ENCODE data around the gene CACNA1I. TPM values are rescaled to one million over a fixed set of nuclear protein-coding genes. Genes with fewer than 3 reads are reported as not detected.

Gene CACNA1I
- total and polyA plus RNA-seq, 2 experiments from 2014 or later, result 0.04 to 0.24 TPM

- TF ChIP-seq CTCF (IDR thresholded peaks at IDR 0.05; ENCODE audit: low read depth, low read length), result no peak
- no peaks in the 10 kb centered on the region for H3K36me3 ChIP-seq
- H3K4me1 ChIP-seq (ENCODE audit: low read depth), result no peaks in the 10 kb centered on the region
- no peak for DNase-seq (ENCODE audit: low read depth in 1 of 2, low spot score in 1 of 2)
- H3K27me3 ChIP-seq, result no peaks in the 10 kb centered on the region
- no peak overlapping the region for H3K4me3 ChIP-seq
- H3K9me3 ChIP-seq (ENCODE audit: low read depth), result no peaks in the 10 kb centered on the region
- H3K27ac ChIP-seq, result no peak overlapping the region
Measured at GRCh38 chr22:39706376-39707140, 136.0 kb downstream of the CACNA1I start.

DNA sequence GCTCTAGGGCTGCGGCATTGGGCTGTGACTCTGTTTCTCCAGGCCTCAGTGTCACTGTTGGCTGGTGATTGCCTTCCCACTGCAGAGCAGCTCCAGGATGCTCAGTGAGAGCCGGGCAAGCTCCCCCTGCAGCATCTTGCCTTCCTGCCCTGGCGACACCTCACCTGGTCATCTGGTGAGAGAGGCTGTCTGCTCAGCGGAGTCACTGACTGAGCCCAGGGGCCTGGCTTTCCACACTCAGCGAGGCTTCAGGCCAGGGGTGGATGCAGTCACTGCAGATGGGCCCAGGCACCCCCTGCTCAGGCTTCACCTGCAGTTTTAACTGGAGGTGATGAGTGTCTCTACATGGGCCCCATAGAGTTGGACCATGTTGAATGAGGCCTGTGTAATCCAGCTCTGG lies 136.8 kb downstream of the CACNA1I start:
- DNase-seq (ENCODE audit: low read depth in 1 of 2, low spot score in 1 of 2), result no peak
- Histone ChIP-seq H3K27ac (no peak overlapping the region), H3K27me3 (no peaks in the 10 kb centered on the region), H3K4me1 (ENCODE audit: low read depth) (no peaks in the 10 kb centered on the region), H3K9me3 (ENCODE audit: low read depth) (no peaks in the 10 kb centered on the region), H3K4me3 (no peak overlapping the region), H3K36me3 (no peaks in the 10 kb centered on the region)
- no peak for TF ChIP-seq CTCF (IDR thresholded peaks at IDR 0.05; ENCODE audit: low read depth, low read length)

DNA sequence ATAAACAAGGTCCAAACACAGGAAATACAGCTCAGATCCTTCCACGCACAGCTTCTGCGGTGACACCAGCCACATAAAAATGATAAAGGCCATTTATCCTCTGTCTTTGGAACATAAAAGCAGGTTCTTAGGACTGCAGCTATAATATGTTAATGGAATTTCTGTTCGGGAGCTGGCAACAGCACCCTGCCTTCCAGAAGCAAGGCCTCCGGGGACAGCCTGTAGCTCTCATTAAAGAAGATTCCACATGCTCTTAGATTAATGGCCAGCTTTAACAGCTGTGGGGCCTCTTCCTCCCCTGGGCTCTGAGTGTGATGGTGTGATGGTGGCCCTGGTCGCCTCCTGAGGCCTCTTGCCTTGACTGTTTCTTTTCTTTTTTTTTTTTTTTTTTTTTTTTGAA lies 137.3 kb downstream of the CACNA1I start:
- no peak overlapping the region for H3K27ac ChIP-seq
- no peaks in the 10 kb centered on the region for H3K36me3 ChIP-seq
- H3K27me3 ChIP-seq, result no peaks in the 10 kb centered on the region
- no peak overlapping the region for H3K4me3 ChIP-seq
- no peaks in the 10 kb centered on the region for H3K4me1 ChIP-seq (ENCODE audit: low read depth)
- TF ChIP-seq CTCF (IDR thresholded peaks at IDR 0.05; ENCODE audit: low read depth, low read length), result no peak
- DNase-seq (ENCODE audit: low read depth in 1 of 2, low spot score in 1 of 2), result no peak
- H3K9me3 ChIP-seq (ENCODE audit: low read depth), result no peaks in the 10 kb centered on the region

- H3K9me3 ChIP-seq (ENCODE audit: low read depth), result no peaks in the 10 kb centered on the region
- DNase-seq (ENCODE audit: low read depth in 1 of 2, low spot score in 1 of 2), result peak in 1 of 2 donors; percentile 57
- H3K4me1 ChIP-seq (ENCODE audit: low read depth), result no peaks in the 10 kb centered on the region
- no peak overlapping the region for H3K27ac ChIP-seq
- no peaks in the 10 kb centered on the region for H3K27me3 ChIP-seq
- no peak overlapping the region for H3K4me3 ChIP-seq
- no peak for TF ChIP-seq CTCF (IDR thresholded peaks at IDR 0.05; ENCODE audit: low read depth, low read length)
- no peaks in the 10 kb centered on the region for H3K36me3 ChIP-seq
Measured at GRCh38 chr22:39710380-39711150, 140.0 kb downstream of the CACNA1I start.

DNA sequence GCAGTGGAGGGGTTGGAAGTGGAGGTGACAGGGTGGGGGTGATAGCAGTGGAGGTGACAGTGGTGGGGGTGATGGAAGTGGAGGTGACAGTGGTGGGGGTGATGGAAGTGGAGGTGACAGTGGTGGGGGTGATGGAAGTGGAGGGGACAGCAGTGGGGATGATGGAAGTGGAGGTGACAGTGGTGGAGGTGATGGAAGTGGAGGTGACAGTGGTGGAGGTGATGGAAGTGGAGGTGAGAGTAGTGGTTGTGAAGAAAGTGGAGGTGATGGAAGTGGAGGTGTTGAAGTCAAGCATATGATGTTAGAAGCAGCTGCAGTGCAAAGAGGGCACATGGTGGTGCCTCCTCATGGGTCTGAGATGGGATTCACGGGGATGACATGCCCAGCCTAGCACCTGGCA lies 141.5 kb downstream of the CACNA1I start:
- H3K4me3 ChIP-seq, result no peak overlapping the region
- no peaks in the 10 kb centered on the region for H3K36me3 ChIP-seq
- no peaks in the 10 kb centered on the region for H3K4me1 ChIP-seq (ENCODE audit: low read depth)
- no peak for DNase-seq (ENCODE audit: low read depth in 1 of 2, low spot score in 1 of 2)
- no peak overlapping the region for H3K27ac ChIP-seq
- no peaks in the 10 kb centered on the region for H3K9me3 ChIP-seq (ENCODE audit: low read depth)
- H3K27me3 ChIP-seq, result no peaks in the 10 kb centered on the region
- no peak for TF ChIP-seq CTCF (IDR thresholded peaks at IDR 0.05; ENCODE audit: low read depth, low read length)

Data from cardiac muscle cell (in vitro differentiated cells and primary cell).